Bronchial epithelial cell (primary cell): ENCODE data around the gene GRIK2. TPM values are rescaled to one million over a fixed set of nuclear protein-coding genes. Genes with fewer than 3 reads are reported as not detected.

Experiments used
- DNase-seq: peaks from one replicate; pipeline ENCODE4 v3.0.0-alpha.2; 2010; ENCODE audit warnings: low read depth
- FAIRE-seq: peaks from 2 replicates; lab custom pipeline; 2011; peaks lifted over from hg19 to GRCh38; lab: Jason Lieb, UNC
- H3K27me3 ChIP-seq: 2 replicates; pipeline ENCODE4 v1.5.1; 2011; ENCODE audit warnings: low read length; ENCODE audit not compliant: control insufficient read depth, insufficient read depth
- H3K36me3 ChIP-seq: 2 replicates; pipeline ENCODE4 v1.5.1; 2011; ENCODE audit warnings: low read length; ENCODE audit not compliant: control insufficient read depth, insufficient read depth
- H3K4me3 ChIP-seq: 2 replicates; pipeline ENCODE4 v1.5.1; 2011; ENCODE audit warnings: mild to moderate bottlenecking, low read depth, low read length, control low read depth
- total RNA-seq: library from RNA; depleted of rRNA; stranded (reverse); fragments of >200 nt; gene quantifications from 2 replicates; pipeline ENCODE4 v1.2.1, GENCODE V29; 2014
- TF ChIP-seq, protein P1 (sequence below): IDR thresholded peaks from 2 replicates; pipeline ENCODE4 v1.5.1; 2011; ENCODE audit warnings: mild to moderate bottlenecking, moderate library complexity, low read length, control low read depth, inconsistent platforms; ENCODE audit not compliant: insufficient read depth, severe bottlenecking

Gene GRIK2
- total RNA-seq, 1 donor from 2014 or later: 0.26 TPM

DNA sequence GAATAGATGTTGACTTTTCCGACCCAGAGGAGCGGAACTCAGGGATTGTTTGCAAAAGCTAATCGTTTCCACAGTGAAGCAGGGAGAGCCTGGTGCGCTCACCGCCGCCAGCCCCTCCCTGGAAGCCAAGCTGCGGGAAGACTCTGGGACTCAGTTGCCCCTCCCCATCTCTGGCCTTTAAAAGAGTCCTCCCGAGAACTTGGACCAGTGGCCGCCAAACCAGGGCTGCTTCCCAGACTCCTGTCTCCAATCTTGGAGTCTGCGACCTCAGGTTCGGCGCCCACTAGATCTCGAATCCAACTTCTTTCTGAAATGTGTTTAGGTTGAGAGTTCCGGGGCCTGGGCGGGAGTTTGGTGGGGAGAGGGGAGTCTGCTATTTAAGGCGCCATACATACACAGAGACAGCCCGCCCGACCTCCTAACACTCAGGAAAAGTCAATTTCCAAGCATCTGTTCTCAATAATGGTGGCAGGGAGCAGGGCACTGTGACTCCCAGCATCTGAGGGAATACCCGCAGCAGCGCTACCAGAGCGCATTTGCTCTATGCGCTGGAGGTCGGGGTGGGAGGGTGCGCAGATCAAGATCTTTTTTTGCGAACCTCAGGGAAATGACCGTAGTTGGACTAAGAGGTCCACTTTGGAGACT lies 800 bp upstream of the GRIK2 start:
- FAIRE-seq (no peak), DNase-seq (no peak)
- peaks cover 15% of the 10 kb centered on the region for H3K27me3 ChIP-seq
- TF ChIP-seq, protein P1, sequence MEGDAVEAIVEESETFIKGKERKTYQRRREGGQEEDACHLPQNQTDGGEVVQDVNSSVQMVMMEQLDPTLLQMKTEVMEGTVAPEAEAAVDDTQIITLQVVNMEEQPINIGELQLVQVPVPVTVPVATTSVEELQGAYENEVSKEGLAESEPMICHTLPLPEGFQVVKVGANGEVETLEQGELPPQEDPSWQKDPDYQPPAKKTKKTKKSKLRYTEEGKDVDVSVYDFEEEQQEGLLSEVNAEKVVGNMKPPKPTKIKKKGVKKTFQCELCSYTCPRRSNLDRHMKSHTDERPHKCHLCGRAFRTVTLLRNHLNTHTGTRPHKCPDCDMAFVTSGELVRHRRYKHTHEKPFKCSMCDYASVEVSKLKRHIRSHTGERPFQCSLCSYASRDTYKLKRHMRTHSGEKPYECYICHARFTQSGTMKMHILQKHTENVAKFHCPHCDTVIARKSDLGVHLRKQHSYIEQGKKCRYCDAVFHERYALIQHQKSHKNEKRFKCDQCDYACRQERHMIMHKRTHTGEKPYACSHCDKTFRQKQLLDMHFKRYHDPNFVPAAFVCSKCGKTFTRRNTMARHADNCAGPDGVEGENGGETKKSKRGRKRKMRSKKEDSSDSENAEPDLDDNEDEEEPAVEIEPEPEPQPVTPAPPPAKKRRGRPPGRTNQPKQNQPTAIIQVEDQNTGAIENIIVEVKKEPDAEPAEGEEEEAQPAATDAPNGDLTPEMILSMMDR: no peak
- no peak overlapping the region for H3K4me3 ChIP-seq
- no peaks in the 10 kb centered on the region for H3K36me3 ChIP-seq

DNA sequence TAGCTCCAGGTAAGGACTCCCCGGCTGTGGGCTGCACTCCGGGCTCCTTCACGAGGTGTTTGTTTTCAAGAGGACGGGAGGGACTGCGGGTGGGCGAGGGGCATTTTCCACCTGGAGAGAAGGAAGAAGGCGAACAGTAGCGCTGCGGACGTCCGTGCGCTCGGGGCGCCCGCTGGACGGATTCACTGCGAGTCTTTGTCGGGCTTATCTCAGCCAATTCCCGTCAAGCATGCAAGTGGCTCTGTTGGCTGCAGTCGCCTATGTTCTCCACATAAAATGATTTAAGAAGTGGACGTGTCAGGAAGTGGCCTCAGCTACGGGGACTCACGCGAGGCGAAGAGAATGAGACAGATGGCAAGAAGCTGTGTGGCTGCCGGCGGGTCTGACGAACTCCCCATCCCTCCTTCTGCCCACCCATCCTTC lies 332 bp downstream of the GRIK2 start:
- Histone ChIP-seq H3K27me3 (peaks cover 18% of the 10 kb centered on the region), H3K4me3 (peak overlapping the region; percentile 41), H3K36me3 (no peaks in the 10 kb centered on the region)
- FAIRE-seq (no peak), DNase-seq (no peak)
- TF ChIP-seq, protein P1: no peak

DNA sequence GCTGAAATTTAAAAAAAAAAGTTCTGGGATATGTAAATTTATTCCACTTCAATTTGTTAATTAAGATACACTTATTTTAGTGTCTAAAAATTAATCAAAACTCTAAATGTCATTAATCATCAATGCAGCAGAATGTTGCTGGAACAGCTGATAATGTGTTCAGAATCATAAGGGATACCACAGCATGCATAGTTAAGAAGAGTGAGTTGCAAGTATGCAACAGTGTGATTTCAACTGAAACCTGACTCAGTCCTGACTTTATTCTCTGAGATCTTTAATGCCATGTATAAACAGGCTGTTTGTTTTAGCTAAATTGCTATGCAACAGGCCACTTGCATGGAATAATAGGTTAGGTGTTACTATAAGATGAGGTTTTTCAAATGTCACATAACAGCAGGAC lies 1.4 kb downstream of the GRIK2 start:
- TF ChIP-seq, protein P1: no peak
- DNase-seq (no peak), FAIRE-seq (no peak)
- Histone ChIP-seq H3K36me3 (no peaks in the 10 kb centered on the region), H3K27me3 (peaks cover 24% of the 10 kb centered on the region), H3K4me3 (no peak overlapping the region)

DNA sequence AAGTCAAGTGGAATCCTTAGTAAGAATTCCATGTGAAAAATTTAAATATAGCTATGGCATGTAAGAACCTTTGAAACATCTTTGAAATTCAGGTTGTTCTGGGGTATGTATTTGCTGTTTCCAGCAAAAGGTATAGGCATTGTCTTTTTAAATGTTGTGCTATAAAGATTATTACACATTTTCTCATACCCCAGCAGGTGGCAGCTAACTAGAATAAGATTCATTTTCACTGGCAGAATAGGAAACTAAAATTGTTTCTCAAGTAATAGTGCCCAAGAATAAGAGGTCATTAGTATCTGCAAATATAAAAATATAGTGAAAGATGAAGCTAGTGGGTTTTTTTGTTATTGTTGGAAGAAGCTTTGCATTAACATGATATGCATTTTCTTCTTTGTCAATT lies 1.8 kb downstream of the GRIK2 start:
- Histone ChIP-seq H3K27me3 (peaks cover 26% of the 10 kb centered on the region), H3K4me3 (no peak overlapping the region), H3K36me3 (no peaks in the 10 kb centered on the region)
- no peak for DNase-seq
- TF ChIP-seq, protein P1: no peak
- no peak for FAIRE-seq

DNA sequence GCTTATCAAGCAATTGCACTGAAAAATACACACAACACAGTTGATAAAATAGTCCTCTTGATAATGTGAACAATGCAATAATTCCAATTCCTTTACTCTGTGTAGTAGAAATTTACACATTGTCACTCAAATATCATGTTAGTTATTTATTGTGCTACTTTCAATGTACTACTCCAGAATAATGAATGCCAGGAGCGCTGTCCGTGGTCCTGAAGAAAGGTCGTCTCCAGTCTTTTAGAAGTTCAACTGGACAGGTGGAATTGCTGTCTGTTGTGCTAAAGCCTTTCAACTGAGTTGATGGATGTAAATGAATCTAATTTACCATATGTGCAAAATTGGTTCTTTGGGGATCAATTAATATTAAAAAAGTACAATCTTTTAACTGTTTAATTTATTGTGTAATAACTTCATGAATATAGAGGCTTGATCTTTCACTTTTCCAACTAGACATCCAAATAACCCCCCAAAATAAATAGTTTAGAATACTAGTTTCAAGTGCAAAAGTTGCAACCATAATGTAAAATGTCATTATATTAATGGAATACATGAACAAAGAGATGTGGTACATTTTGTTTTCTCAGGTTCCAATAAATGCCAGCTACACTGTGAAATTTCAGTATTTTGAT lies 3.2 kb downstream of the GRIK2 start:
- TF ChIP-seq, protein P1: no peak
- FAIRE-seq (no peak), DNase-seq (peak; percentile 52)
- Histone ChIP-seq H3K36me3 (no peaks in the 10 kb centered on the region), H3K4me3 (no peak overlapping the region), H3K27me3 (peaks cover 36% of the 10 kb centered on the region)
